ENCODE measurements around the gene KAZALD1.

GRCh38 chr10:101072923-101073322, 11.1 kb downstream of the KAZALD1 start:
- TF ChIP-seq POLR2A (IDR thresholded peaks at IDR 0.05) (no peak), CTCF (IDR thresholded peaks at IDR 0.05) (no peak)
